GM18870 (cell line): ENCODE results near the gene TNPO3.
A peak's percentile ranks its signal among the peaks of the same experiment; 100 is the strongest.

Experiments
- ATAC-seq: cut with Tn5 transposase; IDR thresholded peaks from one replicate; pipeline ENCODE4 v1.9.1; 2021; ENCODE audit warnings: moderate library complexity; ENCODE audit not compliant: unreplicated experiment

The TNPO3 gene

GRCh38 chr7:128940494-128941322 is 114.2 kb downstream of the TNPO3 start:
- ATAC-seq, result peak; percentile 35

GRCh38 chr7:128939861-128940410 is 115.0 kb downstream of the TNPO3 start:
- ATAC-seq, result peak; percentile 17

- peak; percentile 20 for ATAC-seq
Measured at GRCh38 chr7:128939075-128939860, 115.6 kb downstream of the TNPO3 start.

- ATAC-seq, result no peak
Measured at GRCh38 chr7:128938544-128939074, 116.3 kb downstream of the TNPO3 start.

- no peak for ATAC-seq
Measured at GRCh38 chr7:128937647-128938543, 117.0 kb downstream of the TNPO3 start, which contains the start of gene IRF5. IRF5 (plus strand) TSS chr7:128937927; CDS start chr7:128942082, 4,155 bp downstream.

- ATAC-seq, result no peak
Measured at GRCh38 chr7:128937271-128937646, 117.7 kb downstream of the TNPO3 start.

- no peak for ATAC-seq
Measured at GRCh38 chr7:128936798-128937197, 118.1 kb downstream of the TNPO3 start.

- no peak for ATAC-seq
Measured at GRCh38 chr7:128935342-128935730, 119.6 kb downstream of the TNPO3 start.

GRCh38 chr7:128934361-128935341 is 120.3 kb downstream of the TNPO3 start:
- ATAC-seq, result peak; percentile 25

- no peak for ATAC-seq
Measured at GRCh38 chr7:128933180-128933891, 121.6 kb downstream of the TNPO3 start.

GRCh38 chr7:128932862-128933179 is 122.1 kb downstream of the TNPO3 start:
- ATAC-seq, result no peak

GRCh38 chr7:128931965-128932861 is 122.7 kb downstream of the TNPO3 start:
- no peak for ATAC-seq

- ATAC-seq, result no peak
Measured at GRCh38 chr7:128931190-128931798, 123.6 kb downstream of the TNPO3 start.

GRCh38 chr7:128928882-128929788 is 125.8 kb downstream of the TNPO3 start:
- no peak for ATAC-seq

- ATAC-seq, result no peak
Measured at GRCh38 chr7:128928159-128928813, 126.6 kb downstream of the TNPO3 start.
